SH-SY5Y (cell line): ENCODE measurements around the gene PDP2.

Source experiments
- GATA2 ChIP-seq: IDR thresholded peaks from 2 replicates; pipeline ENCODE4 v1.6.1; 2011; ENCODE audit warnings: mild to moderate bottlenecking, low read depth, low read length
- GATA3 ChIP-seq: IDR thresholded peaks from 2 replicates; pipeline ENCODE4 v1.6.1; 2011; ENCODE audit warnings: low read depth, mild to moderate bottlenecking, low read length, moderate library complexity

GRCh38 chr16:66900721-66901441 lies 20.6 kb downstream of the PDP2 start:
- TF ChIP-seq GATA3: no peak
- no peak for TF ChIP-seq GATA2
